GM12874 (cell line): ENCODE results near the gene ZNF559.

Source experiments
- TF ChIP-seq, protein P1 (sequence below): IDR thresholded peaks from 2 replicates; pipeline ENCODE4 v1.5.1; 2011; ENCODE audit warnings: low read depth, mild to moderate bottlenecking, control low read depth, low read length, moderate library complexity; ENCODE audit not compliant: insufficient read depth

The ZNF559 gene

DNA sequence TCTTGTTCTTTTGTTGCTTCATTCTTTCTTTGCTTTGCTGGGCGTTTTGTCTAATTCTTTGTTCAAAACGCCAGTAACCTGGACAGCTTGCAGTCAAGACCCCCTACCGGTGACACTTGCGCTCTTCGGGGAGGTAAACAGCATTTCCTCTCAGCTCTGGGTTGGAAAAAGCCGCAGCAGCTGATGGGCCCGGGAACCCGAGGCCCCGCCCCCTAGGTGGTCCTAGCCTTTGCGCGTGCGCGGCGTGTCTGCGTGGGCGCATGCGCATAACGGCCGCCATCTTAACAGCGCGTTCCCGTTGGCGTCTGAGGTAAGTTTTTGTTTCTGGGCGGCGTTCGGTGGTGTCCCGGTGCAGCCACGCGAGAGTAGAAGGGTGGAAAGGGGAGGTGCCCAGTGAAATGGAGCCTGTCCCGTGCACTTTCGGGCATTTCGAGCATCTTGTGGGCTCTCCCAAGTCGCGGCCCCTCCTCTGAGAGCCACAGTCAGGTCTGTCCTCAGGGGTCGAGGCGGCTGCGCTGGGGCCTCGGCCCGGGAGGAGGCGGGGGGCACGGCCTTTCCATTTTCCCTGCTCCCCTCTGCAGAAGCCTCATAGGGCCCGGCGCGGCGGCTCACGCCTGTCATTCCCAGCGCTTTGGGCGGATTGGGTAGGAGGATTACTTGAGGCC lies at the start of gene ZNF559:
TSS of gene ZNF559 (plus strand) at position 261 of the 665 bp plus-strand sequence. CDS start 14,371 bp downstream, outside the sequence.
- TF ChIP-seq, protein P1, sequence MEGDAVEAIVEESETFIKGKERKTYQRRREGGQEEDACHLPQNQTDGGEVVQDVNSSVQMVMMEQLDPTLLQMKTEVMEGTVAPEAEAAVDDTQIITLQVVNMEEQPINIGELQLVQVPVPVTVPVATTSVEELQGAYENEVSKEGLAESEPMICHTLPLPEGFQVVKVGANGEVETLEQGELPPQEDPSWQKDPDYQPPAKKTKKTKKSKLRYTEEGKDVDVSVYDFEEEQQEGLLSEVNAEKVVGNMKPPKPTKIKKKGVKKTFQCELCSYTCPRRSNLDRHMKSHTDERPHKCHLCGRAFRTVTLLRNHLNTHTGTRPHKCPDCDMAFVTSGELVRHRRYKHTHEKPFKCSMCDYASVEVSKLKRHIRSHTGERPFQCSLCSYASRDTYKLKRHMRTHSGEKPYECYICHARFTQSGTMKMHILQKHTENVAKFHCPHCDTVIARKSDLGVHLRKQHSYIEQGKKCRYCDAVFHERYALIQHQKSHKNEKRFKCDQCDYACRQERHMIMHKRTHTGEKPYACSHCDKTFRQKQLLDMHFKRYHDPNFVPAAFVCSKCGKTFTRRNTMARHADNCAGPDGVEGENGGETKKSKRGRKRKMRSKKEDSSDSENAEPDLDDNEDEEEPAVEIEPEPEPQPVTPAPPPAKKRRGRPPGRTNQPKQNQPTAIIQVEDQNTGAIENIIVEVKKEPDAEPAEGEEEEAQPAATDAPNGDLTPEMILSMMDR = peak; percentile 35

DNA sequence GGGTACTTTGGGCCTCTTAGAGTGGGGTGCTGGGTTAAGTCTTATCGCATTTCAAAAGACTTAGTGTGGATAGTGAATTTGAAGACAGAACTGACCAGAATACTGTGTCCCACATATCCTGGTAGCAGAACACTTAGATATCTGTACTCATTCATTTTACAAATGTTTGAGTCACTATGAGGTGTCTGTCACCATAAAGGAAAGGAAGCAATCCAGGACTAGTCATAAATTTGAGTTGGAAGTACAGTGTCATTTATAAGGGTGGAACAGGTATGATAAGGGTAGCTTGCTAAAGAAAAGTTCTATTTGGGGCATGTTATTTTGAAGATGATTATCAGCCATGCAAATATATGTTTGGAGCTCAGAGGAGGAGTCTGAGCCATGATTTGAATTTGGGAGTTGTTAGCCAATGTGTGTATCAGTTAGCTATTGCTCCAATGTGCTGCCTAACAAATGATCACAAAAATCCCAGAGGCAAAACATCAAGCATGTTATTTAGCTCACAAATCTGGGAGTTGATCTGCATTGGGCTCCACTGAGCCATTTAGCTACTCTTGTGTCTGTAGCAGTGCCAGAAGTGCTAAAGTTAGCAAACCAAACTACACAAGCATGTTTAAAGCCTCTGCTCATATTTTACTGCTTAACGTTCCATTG lies 34.6 kb upstream of the ZNF559 start:
- TF ChIP-seq, protein P1 = no peak

DNA sequence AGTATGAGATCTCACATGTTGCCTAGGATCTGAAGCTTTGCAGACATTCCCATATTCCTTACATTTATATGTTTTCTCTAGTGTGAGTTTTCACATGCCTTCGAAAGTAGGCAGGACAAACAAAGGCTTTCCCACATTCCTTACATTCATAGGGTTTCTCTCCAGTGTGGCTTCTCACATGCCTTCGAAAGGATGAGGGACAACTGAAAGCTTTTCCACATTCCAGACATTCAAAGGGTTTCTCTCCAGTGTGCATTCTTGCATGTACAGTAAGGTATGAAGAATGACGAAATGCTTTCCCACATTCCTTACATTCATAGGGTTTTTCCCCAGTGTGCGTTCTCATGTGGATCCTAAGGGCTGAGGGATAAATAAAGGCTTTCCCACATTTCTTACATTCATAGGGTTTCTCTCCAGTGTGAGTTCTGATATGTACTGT lies 28.5 kb upstream of the ZNF559 start:
- TF ChIP-seq, protein P1 = no peak

DNA sequence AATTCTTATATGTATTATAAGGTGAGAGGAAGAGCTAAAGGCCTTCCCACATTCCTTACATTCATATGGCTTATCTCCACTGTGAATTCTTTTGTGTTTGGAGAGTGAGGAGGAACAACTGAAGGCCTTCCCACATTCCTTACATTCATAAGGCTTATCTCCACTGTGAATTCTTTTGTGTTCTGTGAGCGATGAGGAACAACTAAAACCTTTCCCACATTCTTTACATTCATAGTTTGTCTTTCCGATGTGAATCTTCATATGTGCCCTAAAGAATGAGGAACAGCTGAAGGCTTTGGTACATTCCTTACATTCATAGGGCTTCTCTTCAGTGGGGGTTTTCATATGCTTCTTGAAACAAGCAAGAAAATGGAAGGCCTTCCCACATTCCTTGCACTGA lies 27.6 kb upstream of the ZNF559 start:
- TF ChIP-seq, protein P1 = no peak

DNA sequence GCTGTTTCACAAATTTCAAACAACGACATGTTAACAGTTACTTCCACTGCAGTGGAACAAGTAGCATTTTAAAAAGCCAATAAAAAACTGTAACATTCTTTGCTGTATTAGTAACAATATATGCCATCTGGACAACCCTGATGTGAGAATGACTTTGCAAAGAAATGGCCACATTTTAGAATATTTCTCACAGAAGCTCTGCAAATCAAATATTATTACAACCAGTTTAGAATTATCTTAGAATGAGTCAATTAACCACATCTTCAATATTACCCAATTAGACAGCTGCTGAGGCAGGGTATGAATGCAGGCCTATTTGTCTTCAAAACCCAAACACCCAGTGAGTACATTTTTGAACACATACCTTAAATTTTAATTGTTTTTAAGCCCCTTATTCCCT lies 17.5 kb upstream of the ZNF559 start:
- TF ChIP-seq, protein P1 = no peak

DNA sequence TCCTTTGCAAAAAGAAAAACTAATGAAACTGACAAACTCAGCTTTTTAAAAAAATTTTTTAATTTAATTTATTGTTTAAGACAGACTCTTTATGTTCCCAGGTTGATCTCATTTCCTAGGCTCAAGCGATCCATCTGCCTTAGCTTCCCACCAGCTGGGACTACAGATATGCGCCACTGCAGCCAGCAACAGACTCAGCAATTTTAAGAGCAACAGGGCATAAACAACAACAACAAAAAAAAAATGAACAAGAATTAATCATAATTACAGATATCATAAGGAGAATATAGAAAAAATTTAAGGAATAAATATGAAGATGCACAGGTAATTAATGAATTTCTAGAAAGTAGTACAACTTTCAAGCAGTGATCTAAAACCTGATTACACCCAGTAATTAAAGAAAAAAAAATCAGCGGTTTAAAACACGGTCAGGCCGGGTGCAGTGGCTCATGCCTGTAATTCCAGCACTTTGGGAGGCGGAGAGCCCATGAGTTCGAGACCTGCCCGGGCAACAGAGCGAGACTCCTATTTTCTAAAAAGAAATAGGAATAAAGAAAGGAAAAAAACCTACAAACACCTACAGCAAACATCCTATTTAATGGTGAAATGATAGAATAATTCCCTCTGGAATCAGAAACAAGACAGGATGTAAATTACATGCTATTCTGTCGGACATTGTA lies 15.7 kb upstream of the ZNF559 start:
- TF ChIP-seq, protein P1 = no peak
